Keratinocyte (primary cell): ENCODE results near the gene TMEM94.

Experiments
- EZH2 ChIP-seq: IDR thresholded peaks from one replicate; pipeline ENCODE4 v1.6.1; 2012; ENCODE audit warnings: inconsistent platforms, mild to moderate bottlenecking, low read length, moderate library complexity
- TF ChIP-seq, protein P1 (sequence below), 3 experiments: IDR thresholded peaks in 1 of 3; conservative IDR thresholded peaks in 1 of 3; optimal IDR thresholded peaks in 1 of 3; 2 replicates in 2 of 3; 3 replicates in 1 of 3; pipeline versions ENCODE3 to v1.5.1; 2011; ENCODE audit warnings: low read length in 3 of 3, mild to moderate bottlenecking in 3 of 3, moderate library complexity in 2 of 3, control low read depth in 1 of 3, inconsistent platforms in 1 of 3; ENCODE audit not compliant: insufficient read depth in 2 of 3; ENCODE audit errors: extremely low read depth in 1 of 3

DNA sequence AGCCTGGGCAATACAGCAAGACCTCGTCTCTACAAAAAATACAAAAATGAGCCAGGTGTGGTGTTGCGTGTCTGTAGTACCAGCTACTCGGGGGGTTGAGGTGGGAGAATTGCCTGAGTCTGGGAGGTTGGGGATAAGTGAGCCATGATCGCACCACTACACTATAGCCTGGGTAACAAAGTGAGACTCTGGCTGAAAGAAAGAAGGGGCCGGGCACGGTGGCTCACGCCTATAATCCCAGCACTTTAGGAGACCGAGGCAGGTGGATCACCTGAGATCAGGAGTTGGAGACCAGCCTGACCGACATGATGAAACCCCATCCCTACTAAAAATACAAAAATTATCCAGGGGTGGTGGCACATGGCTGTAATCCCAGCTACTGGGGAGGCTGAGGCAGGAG, 40.4 kb upstream of the TMEM94 start:
- TF ChIP-seq, protein P1, sequence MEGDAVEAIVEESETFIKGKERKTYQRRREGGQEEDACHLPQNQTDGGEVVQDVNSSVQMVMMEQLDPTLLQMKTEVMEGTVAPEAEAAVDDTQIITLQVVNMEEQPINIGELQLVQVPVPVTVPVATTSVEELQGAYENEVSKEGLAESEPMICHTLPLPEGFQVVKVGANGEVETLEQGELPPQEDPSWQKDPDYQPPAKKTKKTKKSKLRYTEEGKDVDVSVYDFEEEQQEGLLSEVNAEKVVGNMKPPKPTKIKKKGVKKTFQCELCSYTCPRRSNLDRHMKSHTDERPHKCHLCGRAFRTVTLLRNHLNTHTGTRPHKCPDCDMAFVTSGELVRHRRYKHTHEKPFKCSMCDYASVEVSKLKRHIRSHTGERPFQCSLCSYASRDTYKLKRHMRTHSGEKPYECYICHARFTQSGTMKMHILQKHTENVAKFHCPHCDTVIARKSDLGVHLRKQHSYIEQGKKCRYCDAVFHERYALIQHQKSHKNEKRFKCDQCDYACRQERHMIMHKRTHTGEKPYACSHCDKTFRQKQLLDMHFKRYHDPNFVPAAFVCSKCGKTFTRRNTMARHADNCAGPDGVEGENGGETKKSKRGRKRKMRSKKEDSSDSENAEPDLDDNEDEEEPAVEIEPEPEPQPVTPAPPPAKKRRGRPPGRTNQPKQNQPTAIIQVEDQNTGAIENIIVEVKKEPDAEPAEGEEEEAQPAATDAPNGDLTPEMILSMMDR (optimal IDR thresholded peaks at IDR 0.05 in 1 of 3, IDR thresholded peaks at IDR 0.05 in 1 of 3, conservative IDR thresholded peaks at IDR 0.05 in 1 of 3; ENCODE audit: extremely low read depth in 1 of 3, insufficient read depth in 2 of 3, low read length in 3 of 3), result no peak
- no peak for TF ChIP-seq EZH2
